Neuronal stem cell (in vitro differentiated cells): Measurements from ENCODE around the gene PAQR5.
A peak's percentile ranks its signal among the peaks of the same experiment; 100 is the strongest.
"Not testable (repeated sequence)": the region's sequence is repeated elsewhere in the genome, so short reads cannot be mapped to it uniquely, and the experiment has no call there.

Experiments used
- DNase-seq: peaks from one replicate; pipeline ENCODE4 v3.0.0-alpha.2; 2013; ENCODE audit warnings: low spot score
- H2AFZ ChIP-seq: one replicate; pipeline ENCODE4 v1.6.1; 2013; ENCODE audit warnings: mild to moderate bottlenecking, low read length, inconsistent platforms
- H2AK5ac ChIP-seq: 2 replicates; pipeline ENCODE4 v1.6.1; 2013; ENCODE audit warnings: low read depth, mild to moderate bottlenecking, inconsistent platforms, low read length, moderate library complexity, mixed read lengths
- H2BK120ac ChIP-seq: 2 replicates; pipeline ENCODE4 v1.6.1; 2013; ENCODE audit warnings: low read depth, mild to moderate bottlenecking, inconsistent platforms, low read length, moderate library complexity, mixed read lengths
- H2BK12ac ChIP-seq: one replicate; pipeline ENCODE4 v1.6.1; 2013; ENCODE audit warnings: low read length, inconsistent platforms
- H2BK15ac ChIP-seq: 2 replicates; pipeline ENCODE4 v1.6.1; 2013; ENCODE audit warnings: mild to moderate bottlenecking, low read length, inconsistent platforms, mixed read lengths
- H2BK5ac ChIP-seq: one replicate; pipeline ENCODE4 v1.6.1; 2013; ENCODE audit warnings: inconsistent platforms, mild to moderate bottlenecking, low read length, moderate library complexity
- H3K14ac ChIP-seq: one replicate; pipeline ENCODE4 v1.6.1; 2013; ENCODE audit warnings: low read length, inconsistent platforms
- H3K18ac ChIP-seq: 2 replicates; pipeline ENCODE4 v1.6.1; 2013; ENCODE audit warnings: low read length, inconsistent platforms
- H3K23ac ChIP-seq: 2 replicates; pipeline ENCODE4 v1.6.1; 2013; ENCODE audit warnings: low read depth, mild to moderate bottlenecking, mixed read lengths, low read length, inconsistent platforms; ENCODE audit not compliant: poor library complexity
- H3K27ac ChIP-seq: replicated peaks from 3 replicates; pipeline ENCODE4 v1.5.1; 2013; ENCODE audit warnings: low read length, inconsistent platforms
- H3K27me3 ChIP-seq, 3 experiments: 2 replicates each; pipeline ENCODE4 v1.6.1; 2013; ENCODE audit warnings: low read length in 3 of 3, mild to moderate bottlenecking in 2 of 3, inconsistent platforms in 1 of 3, low read depth in 1 of 3, mixed read lengths in 1 of 3, moderate library complexity in 1 of 3; ENCODE audit not compliant: control insufficient read depth in 3 of 3, insufficient read depth in 3 of 3
- H3K36me3 ChIP-seq, 2 donors: replicated peaks in 1 of 2; 2 replicates each; pipeline ENCODE4 v1.6.1; 2013; ENCODE audit warnings: low read length in 2 of 2; ENCODE audit not compliant: control insufficient read depth in 2 of 2, insufficient read depth in 2 of 2
- H3K4ac ChIP-seq: 2 replicates; pipeline ENCODE4 v1.6.1; 2013; ENCODE audit warnings: inconsistent platforms, mild to moderate bottlenecking, low read length, moderate library complexity
- H3K4me1 ChIP-seq, 2 donors: 1 replicate in 1 of 2; 2 replicates in 1 of 2; pipeline ENCODE4 v1.6.1; 2013; ENCODE audit warnings: low read length in 2 of 2, low read depth in 1 of 2; ENCODE audit not compliant: control insufficient read depth in 2 of 2, insufficient read depth in 1 of 2
- H3K4me2 ChIP-seq: one replicate; pipeline ENCODE4 v1.6.1; 2013; ENCODE audit warnings: mild to moderate bottlenecking, low read length, inconsistent platforms; ENCODE audit not compliant: insufficient read depth, poor library complexity, severe bottlenecking
- H3K4me3 ChIP-seq, 2 donors: 2 replicates each; pipeline ENCODE4 v1.5.1; 2013; ENCODE audit warnings: low read length in 2 of 2, mild to moderate bottlenecking in 2 of 2, inconsistent platforms in 1 of 2, moderate library complexity in 1 of 2
- H3K79me1 ChIP-seq: one replicate; pipeline ENCODE4 v1.6.1; 2013; ENCODE audit warnings: low read depth, mild to moderate bottlenecking, inconsistent platforms, low read length, moderate library complexity
- H3K9ac ChIP-seq: one replicate; pipeline ENCODE4 v1.6.1; 2013; ENCODE audit warnings: mild to moderate bottlenecking, low read depth, low read length, inconsistent platforms; ENCODE audit not compliant: poor library complexity
- H3K9me3 ChIP-seq, 2 donors: replicated peaks in 1 of 2; 2 replicates each; pipeline versions ENCODE3 to v1.6.1; 2013; ENCODE audit warnings: low read length in 2 of 2, mild to moderate bottlenecking in 2 of 2, inconsistent platforms in 1 of 2, low read depth in 1 of 2, mixed read lengths in 1 of 2, moderate library complexity in 1 of 2; ENCODE audit not compliant: control insufficient read depth in 2 of 2, insufficient read depth in 1 of 2
- H4K8ac ChIP-seq: one replicate; pipeline ENCODE4 v1.6.1; 2013; ENCODE audit warnings: low read depth, mild to moderate bottlenecking, inconsistent platforms, low read length, moderate library complexity
- H4K91ac ChIP-seq: one replicate; pipeline ENCODE4 v1.6.1; 2013; ENCODE audit warnings: low read length, low read depth, mild to moderate bottlenecking, inconsistent platforms; ENCODE audit not compliant: poor library complexity
- WGBS, 2 donors: extraction: QIAGEN DNeasy Blood & Tissue Kit; methylation state at CpG; one replicate each; pipeline ENCODE4 v1.1.7; 2013; ENCODE audit warnings: missing lambda C conversion rate in 2 of 2, mixed read lengths in 1 of 2; ENCODE audit not compliant: insufficient read length in 2 of 2, insufficient replicate concordance in 1 of 2; ENCODE audit errors: extremely low coverage in 2 of 2; 5-methylcytosine and 5-hydroxymethylcytosine counted together

The PAQR5 gene

DNA sequence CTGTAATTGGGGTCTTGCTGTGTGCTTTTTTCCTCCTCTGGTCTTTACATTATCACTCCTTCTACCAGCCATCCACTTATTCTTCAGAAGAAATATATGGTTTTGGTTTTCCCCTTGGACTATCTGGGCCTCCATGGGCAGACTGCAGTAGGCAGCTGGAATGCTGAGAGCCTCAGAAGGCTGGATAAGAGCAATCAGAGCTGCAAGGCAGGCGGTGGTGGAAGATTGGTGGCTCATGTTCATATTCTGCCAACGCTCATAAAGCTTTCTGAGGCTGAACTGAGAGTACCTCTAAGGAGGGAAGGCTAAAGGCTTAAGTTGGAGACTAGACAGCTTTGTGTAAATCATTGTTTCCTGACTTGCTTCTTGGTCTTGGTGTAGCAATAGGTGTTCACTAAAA lies 148.2 kb downstream of the PAQR5 start:
- H2BK120ac ChIP-seq = no peak overlapping the region
- no peak overlapping the region for H2BK15ac ChIP-seq
- H3K27ac ChIP-seq = no peak overlapping the region
- no peaks in the 10 kb centered on the region for H3K9me3 ChIP-seq
- no peaks in the 10 kb centered on the region for H3K27me3 ChIP-seq
- H4K91ac ChIP-seq = no peak overlapping the region
- no peak overlapping the region for H3K23ac ChIP-seq
- H3K36me3 ChIP-seq = peaks cover 15 to 78% of the 10 kb centered on the region in 2 donors
- no peaks in the 10 kb centered on the region for H3K79me1 ChIP-seq
- no peak overlapping the region for H2BK5ac ChIP-seq
- H3K18ac ChIP-seq = no peak overlapping the region
- peaks cover 0 to 2% of the 10 kb centered on the region in 2 donors for H3K4me1 ChIP-seq
- no peak overlapping the region for H4K8ac ChIP-seq
- H3K9ac ChIP-seq = no peak overlapping the region
- no peak overlapping the region for H2BK12ac ChIP-seq
- no CpG with 5 or more reads among the region's 2 CpGs for WGBS, 2 donors
- H2AK5ac ChIP-seq = no peak overlapping the region
- H2AFZ ChIP-seq = no peak overlapping the region
- H3K14ac ChIP-seq = no peak overlapping the region
- H3K4me2 ChIP-seq = no peak overlapping the region
- no peak overlapping the region for H3K4me3 ChIP-seq
- DNase-seq = no peak
- no peak overlapping the region for H3K4ac ChIP-seq

DNA sequence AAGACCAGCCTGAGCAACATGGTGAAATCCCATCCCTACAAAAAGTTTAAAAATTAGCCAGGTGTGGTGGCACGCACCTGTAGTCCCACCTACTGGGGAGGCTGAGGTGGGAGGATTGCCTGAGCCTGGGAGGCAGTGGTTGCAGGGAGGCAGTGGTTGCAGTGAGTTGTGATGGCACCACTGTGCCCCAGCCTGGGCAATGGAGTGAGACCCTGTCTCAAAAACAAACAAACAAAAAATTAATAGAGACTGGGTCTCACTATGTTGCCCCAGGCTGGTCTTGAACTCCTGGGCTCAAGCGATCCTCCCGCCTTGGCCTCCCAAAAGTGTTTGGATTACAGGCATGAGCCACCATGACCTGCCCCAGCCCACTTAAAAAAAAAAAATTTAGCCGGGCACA lies 151.5 kb downstream of the PAQR5 start:
- H3K4me3 ChIP-seq, H3K4me2 ChIP-seq, H3K9me3 ChIP-seq, H3K23ac ChIP-seq, H2AK5ac ChIP-seq, H2BK5ac ChIP-seq, DNase-seq, H2BK15ac ChIP-seq, H3K79me1 ChIP-seq, H3K18ac ChIP-seq, H2BK120ac ChIP-seq, H3K9ac ChIP-seq, H2AFZ ChIP-seq, H3K4me1 ChIP-seq, H4K91ac ChIP-seq, H3K27me3 ChIP-seq, H4K8ac ChIP-seq, H3K27ac ChIP-seq, H3K14ac ChIP-seq, H3K4ac ChIP-seq, H2BK12ac ChIP-seq: not testable (repeated sequence)
- WGBS, 2 donors = no CpG with 5 or more reads among the region's 4 CpGs
- H3K36me3 ChIP-seq = peaks cover 13 to 65% of the 10 kb centered on the region in 2 donors

DNA sequence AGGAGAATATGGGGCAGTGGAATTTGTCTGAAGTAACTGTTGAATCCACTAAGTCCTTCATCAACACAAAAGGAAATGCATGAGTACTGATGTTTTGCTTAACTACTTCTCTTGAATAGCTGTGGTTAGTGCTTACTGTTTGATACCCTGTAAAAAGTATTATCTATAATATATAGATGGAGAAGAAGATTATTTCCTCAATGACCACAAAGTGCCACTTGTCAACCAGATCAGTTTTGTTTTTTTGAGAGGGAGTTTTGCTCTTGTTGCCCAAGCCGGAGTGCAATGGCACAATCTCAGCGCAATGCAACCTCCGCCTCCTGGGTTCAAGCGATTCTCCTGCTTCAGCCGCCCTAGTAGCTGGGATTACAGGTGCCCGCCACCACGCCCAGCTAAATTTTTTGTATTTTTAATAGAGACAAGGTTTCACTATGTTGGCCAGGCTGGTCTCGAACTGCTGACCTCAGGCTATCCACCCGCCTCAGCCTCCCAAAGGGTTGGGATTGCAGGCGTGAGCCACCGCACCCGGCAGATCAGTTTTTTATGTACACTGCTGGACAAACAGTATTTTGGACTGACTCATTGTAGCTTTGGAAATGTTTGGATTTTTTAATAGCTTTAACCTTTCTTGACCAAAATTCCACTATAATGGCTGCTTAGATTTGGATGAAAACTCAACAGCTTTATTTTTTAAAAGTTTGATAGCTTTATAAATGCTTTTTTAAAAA lies 152.4 kb downstream of the PAQR5 start:
- H3K4me2 ChIP-seq = no peak overlapping the region
- no peak overlapping the region for H3K14ac ChIP-seq
- H3K4ac ChIP-seq = no peak overlapping the region
- no peak overlapping the region for H2BK5ac ChIP-seq
- H3K4me3 ChIP-seq = no peak overlapping the region
- H3K79me1 ChIP-seq = no peaks in the 10 kb centered on the region
- H3K18ac ChIP-seq = no peak overlapping the region
- no peak overlapping the region for H2BK120ac ChIP-seq
- peaks cover 4 to 9% of the 10 kb centered on the region in 2 donors for H3K4me1 ChIP-seq
- H3K9me3 ChIP-seq = no peaks in the 10 kb centered on the region
- no peak overlapping the region for H2BK15ac ChIP-seq
- no peak overlapping the region for H4K91ac ChIP-seq
- WGBS, 2 donors = no CpG with 5 or more reads among the region's 12 CpGs
- no peaks in the 10 kb centered on the region for H3K27me3 ChIP-seq
- DNase-seq = no peak
- H3K36me3 ChIP-seq = peaks cover 19 to 65% of the 10 kb centered on the region in 2 donors
- H4K8ac ChIP-seq = no peak overlapping the region
- no peak overlapping the region for H3K27ac ChIP-seq
- H2AFZ ChIP-seq = no peak overlapping the region
- H2BK12ac ChIP-seq = no peak overlapping the region
- H2AK5ac ChIP-seq = no peak overlapping the region
- H3K9ac ChIP-seq = no peak overlapping the region
- no peak overlapping the region for H3K23ac ChIP-seq

DNA sequence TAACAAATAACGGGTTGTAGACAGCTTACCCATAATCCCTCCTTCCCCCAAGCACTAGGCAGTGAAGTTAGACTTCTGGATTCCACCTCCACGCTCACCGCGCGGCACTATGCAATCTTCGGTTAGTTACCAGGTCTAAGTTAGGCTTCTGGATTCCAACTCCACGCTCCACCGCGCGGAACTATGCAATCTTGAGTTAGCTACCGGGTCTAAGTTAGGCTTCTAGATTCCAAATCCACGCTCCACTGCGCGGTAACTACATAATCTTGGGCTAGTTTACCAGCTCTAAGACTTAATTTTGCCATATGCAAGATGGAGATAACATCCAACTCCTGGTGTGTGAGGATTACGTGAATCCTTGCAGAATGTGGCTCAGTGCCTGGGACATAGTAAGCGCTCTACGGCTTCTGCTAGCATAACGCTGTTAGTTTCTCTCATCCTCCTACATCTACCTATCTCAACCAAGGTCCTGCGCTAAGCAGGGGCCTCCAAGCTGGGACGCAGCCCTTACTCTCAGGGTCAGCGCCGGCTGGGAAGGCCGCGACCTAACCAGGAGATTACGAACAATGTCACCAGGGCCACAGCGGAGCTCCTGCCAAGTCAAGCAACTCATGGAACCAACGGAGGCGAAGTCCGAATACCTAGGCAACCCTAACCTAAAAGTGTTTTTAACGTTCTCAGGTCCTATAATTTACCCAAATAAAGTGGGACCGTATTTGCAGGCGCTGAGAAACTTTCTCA lies 153.4 kb downstream of the PAQR5 start:
- Histone ChIP-seq H3K9ac (peak overlapping the region; percentile 81), H3K14ac (no peak overlapping the region), H4K8ac (peak overlapping the region; percentile 53), H3K4me2 (peak overlapping the region; percentile 68), H3K9me3 (no peaks in the 10 kb centered on the region), H3K36me3 (peaks cover 15 to 65% of the 10 kb centered on the region in 2 donors), H3K4me3 (peak overlapping the region; percentile 74 to 97), H3K79me1 (no peaks in the 10 kb centered on the region), H4K91ac (no peak overlapping the region), H3K27me3 (no peaks in the 10 kb centered on the region), H2AK5ac (peak overlapping the region; percentile 20), H2AFZ (peak overlapping the region; percentile 79), H3K18ac (peak overlapping the region; percentile 94), H3K23ac (no peak overlapping the region), H3K4ac (peak overlapping the region; percentile 19), H2BK15ac (no peak overlapping the region), H2BK120ac (no peak overlapping the region), H2BK12ac (no peak overlapping the region), H3K27ac (peak overlapping the region; percentile 76), H2BK5ac (peak overlapping the region; percentile 40), H3K4me1 (peaks cover 4 to 9% of the 10 kb centered on the region in 2 donors)
- DNase-seq = no peak
- WGBS, 2 donors = no CpG with 5 or more reads among the region's 32 CpGs
